ENCODE results near the gene SLX1A. TPM values are rescaled to one million over a fixed set of nuclear protein-coding genes. Genes with fewer than 3 reads are reported as not detected.

The SLX1A gene
- total and polyA plus RNA-seq, 10 of the 15 experiments (the other 5 are each of a cell fraction or from before 2014, with no cell fraction given) = 2.5 to 123 (median 28.9) TPM

- no peak for TF ChIP-seq IRF3 (IDR thresholded peaks at IDR 0.05)
- no peak for TF ChIP-seq CREB1 (IDR thresholded peaks at IDR 0.05; ENCODE audit: low read depth)
- no peak for TF ChIP-seq MYB (IDR thresholded peaks at IDR 0.05; ENCODE audit: borderline replicate concordance, low read depth, low read length)
- no peak for TF ChIP-seq RUNX3 (IDR thresholded peaks at IDR 0.05; ENCODE audit: low read length)
- TF ChIP-seq RELB (IDR thresholded peaks at IDR 0.05; ENCODE audit: low read depth) = no peak
- TF ChIP-seq YBX1 (IDR thresholded peaks at IDR 0.05) = no peak
- TF ChIP-seq BMI1 (IDR thresholded peaks at IDR 0.05; ENCODE audit: borderline replicate concordance) = no peak; the same call in 1 of the 2 replicates
- TF ChIP-seq HDAC6 (IDR thresholded peaks at IDR 0.05; ENCODE audit: unreplicated experiment) = no peak
- no peak for TF ChIP-seq ZNF384 (IDR thresholded peaks at IDR 0.05; ENCODE audit: borderline replicate concordance, low read depth, low read length)
- peak; percentile 62 for TF ChIP-seq PBX3 (IDR thresholded peaks at IDR 0.05; ENCODE audit: insufficient replicate concordance, low read depth, low read length)
- TF ChIP-seq MXI1 (IDR thresholded peaks at IDR 0.05; ENCODE audit: low read depth, low read length) = peak; percentile 93
- TF ChIP-seq RFX5 (IDR thresholded peaks at IDR 0.05; ENCODE audit: low read depth, low read length) = no peak
- TF ChIP-seq KAT2A (conservative IDR thresholded peaks at IDR 0.05; ENCODE audit: control insufficient read depth, low read depth, low read length) = no peak
Measured at GRCh38 chr16:30185683-30186421, 7.8 kb upstream of the SLX1A start (continued).

All from GM12878 (cell line).